ENCODE results near the gene R3HCC1L.

R3HCC1L gene

DNA sequence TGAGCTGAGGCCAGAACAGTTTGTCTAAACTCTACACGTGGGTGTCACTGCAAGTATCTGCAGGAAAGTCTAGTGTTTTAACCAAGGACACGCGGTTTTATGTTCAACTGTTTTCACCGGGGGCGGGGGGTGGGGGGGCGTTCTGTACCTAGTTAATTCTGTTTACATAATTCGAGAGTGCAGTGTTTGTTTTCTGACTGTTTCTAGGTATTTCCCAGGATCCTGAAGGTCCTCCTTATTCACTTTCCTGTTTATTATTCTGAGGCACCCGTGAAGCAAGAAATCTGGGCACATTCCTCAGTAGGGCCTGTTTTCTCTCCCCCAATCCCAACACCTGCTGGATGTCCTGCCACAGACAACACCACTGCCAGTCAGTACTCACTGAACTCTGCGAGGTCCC lies 125.9 kb downstream of the R3HCC1L start:
- DNase-seq (ENCODE audit: low read depth) = no peak

DNA sequence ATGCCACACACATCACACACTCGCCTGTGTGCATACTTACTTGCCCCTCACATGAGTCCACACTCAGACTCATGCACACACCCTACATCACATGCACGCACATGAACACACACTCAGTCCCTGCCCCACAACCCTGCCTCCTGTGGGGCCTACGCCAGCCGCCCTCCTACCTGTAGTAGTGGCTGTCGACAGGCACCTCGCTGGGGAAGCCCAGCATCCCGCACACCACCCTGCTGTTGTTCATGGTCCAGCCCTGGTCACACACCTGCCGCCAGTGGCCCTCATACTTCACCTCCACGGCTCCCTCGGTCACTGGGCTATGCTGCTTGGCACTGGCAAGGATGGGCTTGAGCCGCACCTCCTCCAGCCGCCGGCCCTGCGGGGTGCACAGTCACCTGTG lies 126.3 kb downstream of the R3HCC1L start:
- no peak for DNase-seq (ENCODE audit: low read depth)

DNA sequence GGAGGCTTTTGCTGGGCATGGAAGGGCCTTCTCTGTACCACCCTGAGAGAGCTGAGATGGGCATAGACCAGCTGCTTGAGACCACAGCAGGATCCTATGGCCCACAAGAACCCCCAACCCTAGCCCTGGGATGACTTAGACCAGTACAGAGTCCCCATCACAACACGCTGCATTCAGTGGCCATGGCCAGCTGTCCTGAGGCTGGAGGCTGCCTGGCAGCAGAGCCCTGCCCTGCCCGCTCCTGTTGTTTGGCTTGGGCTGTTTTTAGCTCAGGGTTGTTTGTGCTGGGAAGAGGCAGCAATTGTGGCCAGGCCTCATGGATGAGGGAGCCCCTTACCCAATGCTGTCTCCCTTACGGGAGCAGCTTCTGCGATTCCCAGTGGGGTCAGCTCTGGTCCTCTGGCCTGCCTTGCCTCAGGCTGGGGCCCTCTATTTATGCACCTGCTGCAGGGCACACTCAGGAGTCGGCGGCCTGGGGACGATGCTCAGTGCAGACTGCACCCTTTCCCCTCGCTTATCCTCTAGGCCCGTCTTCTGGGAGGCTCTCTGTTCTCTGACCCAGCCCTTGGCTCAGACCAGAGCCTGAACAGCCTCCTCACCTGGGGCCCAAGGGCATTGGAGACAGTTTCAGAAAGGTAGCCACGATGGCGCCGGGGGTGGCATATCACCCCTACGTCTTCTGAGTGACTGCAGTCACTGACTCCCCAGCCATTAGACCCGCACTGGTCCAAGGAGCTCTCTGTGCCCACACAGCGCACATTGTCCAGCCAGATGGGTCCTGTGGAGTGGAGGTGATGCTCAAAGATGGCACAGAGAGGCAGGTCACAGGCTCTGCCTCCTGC lies 127.2 kb downstream of the R3HCC1L start:
- DNase-seq (ENCODE audit: low read depth) = no peak

DNA sequence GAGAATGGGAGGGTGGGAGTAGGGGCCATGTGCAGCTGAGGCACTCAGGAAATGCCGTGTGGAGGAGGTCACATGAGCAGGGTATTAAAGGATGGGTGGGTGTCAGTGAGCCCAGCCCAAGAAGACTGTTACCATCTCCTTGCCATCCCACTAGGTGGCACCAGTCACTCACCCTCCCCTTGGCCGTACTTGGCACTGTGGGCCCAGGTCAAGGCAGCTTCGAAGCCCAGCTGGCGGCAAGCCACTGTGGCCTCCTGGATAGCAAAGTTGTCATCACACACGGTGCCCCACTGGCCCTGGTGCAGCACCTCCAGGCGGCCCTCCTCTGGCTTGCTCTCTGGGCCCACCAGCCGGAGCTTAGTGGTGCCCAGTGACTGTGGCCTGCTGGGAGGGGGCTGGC lies 128.1 kb downstream of the R3HCC1L start:
- DNase-seq (ENCODE audit: low read depth) = peak; percentile 52

DNA sequence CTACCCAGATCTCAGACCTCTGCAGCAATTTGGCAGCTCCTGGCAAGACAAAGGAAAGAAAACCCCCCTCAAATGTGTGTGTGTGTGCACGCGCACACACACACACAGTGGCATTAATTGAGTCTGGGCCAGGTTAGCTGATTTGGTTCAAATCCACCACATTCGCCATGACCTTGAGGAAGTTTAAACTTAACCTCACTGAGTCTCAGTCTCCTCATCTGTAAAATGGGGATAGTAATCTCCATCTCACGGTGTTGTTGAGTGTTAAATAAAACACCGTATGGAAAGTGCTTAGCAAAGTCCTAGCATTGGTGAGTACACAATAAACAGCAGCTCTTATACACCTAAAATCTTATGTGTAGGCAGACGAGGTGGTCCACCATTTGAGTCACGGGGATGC lies 128.6 kb downstream of the R3HCC1L start:
- DNase-seq (ENCODE audit: low read depth) = no peak

DNA sequence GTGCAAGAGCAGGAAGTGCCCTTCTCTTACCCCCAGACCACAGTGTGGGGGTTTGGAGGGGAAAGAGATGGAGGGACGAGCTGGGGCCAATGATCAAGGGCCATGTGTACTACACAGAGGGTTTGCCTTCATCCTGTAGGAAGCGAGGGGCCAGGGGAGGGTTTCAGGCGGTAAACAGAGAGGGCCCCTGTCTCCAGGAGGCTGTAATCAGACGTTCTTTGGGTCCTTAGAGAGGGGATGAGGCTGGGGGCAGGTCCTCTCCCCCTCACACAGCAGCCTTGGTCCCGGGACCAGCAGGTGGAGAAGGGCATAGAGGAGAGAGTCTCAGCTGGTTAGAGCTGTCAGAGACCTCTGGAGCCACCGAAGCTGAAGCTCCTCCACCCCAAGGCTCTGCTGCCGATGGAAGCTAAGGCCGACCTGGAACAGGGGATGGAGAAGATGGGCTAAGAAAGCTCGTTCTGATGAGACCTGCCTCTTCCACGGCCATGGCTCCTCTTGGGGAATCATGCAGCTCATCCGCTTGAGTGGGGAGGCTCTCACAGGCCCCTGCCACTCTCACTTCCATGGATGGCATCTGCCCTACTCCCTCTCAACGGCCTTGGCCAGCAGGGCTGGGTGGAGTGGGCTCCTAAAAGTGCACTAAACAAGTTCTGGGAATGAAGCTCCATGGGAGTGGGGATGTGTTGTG lies 130.1 kb downstream of the R3HCC1L start:
- DNase-seq (ENCODE audit: low read depth) = no peak

DNA sequence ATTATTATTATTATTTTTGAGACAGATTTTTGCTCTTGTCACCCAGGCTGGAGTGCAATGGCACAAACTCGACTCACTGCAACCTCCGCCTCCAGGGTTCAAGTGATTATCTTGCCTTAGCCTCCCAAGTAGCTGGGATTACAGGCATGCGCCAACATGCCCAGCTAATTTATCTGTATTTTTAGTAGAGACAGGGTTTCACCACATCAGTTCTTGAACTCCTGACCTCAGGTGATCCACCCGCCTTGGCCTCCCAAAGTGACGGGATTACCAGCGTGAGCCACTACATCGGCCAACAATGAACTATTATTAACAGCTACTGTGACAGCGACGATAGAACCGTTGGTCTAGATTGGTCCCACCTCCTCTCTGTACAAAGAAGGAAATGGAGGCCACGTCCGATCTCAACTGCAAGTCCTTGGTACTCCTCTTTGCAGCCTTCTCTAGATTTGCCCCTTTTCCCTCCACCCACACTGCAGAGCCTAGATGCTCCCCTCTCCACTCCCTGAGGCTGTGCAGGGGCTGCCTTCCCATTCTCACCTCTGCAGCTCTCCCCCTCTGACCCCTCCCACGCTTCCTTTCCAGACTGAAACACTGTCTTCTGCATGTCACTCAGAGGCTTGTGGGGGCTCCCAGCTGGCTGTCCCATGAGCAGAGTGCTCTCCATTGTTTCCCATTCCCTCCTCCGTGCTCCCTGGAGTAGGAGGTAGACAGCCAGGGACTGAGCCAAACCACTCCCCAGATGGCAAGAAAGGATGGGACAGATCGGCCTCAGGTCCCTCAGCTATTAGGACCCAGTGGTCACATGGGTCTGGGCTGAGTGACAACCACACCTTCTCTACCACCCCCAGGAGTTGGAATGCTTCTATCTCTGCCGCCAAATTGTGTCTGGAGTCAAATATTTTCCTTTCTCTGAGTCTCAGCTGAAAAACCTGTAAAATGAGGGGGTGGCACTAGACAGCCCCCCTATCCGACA lies 131.2 kb downstream of the R3HCC1L start:
- no peak for DNase-seq (ENCODE audit: low read depth)

DNA sequence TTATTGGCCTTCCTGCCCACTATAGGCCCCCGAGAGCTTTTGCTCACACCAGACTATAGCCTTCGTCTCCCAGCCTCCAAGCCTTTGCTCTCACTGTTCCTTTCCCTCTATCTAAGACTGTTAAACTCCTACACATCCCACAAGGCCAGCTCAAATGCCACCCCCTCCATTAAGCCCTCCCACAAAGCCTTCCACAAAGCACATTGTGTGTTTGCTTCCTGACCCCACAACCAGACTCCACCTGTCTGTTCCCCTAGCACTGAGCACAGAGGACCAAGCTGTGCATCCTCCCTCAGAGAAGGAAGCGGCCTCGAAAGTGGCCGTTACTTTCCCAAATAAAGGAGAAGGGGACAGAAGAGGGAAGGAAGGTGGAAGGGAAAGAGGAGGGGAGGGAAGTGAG lies 132.2 kb downstream of the R3HCC1L start:
- no peak for DNase-seq (ENCODE audit: low read depth)

DNA sequence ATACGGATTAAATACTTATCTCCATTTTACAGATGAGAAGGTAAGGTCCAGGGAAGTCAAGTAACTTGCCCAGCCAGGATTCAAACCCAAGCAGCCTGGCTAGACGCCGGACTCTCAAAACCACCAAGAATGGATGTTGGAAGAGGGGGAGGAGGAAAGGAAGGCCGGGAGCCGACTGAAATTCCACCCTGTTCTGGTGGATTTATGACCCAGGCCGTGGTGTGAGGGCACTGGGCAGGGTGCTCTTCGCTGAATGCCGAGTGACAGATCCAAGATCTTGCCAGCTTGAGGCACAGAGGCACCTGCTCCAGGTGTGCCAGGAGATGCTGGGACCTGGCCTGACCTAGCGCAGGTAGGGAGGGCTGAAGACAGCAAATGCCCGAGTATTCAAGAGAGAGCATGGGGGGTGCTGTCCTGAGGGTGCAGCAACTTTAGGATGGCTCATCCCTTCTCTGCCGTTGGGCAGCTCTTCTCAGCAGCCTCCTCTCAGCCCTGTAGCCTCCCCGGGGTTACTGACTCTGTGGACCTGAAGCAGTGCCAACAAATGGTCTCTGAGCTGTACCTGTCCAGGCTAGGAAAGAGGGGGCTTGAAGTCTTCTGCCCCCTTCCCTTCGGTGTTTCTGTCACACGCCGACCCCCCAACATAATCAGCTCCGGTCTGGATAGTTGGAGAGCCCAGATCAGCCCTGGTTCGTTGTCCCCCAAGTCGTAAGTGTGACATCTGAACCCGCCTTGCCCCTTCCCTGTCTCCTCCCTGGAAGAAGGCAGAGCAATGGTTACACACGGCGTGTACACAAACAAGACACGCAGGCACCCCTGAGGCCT lies 132.8 kb downstream of the R3HCC1L start:
- no peak for DNase-seq (ENCODE audit: low read depth)

DNA sequence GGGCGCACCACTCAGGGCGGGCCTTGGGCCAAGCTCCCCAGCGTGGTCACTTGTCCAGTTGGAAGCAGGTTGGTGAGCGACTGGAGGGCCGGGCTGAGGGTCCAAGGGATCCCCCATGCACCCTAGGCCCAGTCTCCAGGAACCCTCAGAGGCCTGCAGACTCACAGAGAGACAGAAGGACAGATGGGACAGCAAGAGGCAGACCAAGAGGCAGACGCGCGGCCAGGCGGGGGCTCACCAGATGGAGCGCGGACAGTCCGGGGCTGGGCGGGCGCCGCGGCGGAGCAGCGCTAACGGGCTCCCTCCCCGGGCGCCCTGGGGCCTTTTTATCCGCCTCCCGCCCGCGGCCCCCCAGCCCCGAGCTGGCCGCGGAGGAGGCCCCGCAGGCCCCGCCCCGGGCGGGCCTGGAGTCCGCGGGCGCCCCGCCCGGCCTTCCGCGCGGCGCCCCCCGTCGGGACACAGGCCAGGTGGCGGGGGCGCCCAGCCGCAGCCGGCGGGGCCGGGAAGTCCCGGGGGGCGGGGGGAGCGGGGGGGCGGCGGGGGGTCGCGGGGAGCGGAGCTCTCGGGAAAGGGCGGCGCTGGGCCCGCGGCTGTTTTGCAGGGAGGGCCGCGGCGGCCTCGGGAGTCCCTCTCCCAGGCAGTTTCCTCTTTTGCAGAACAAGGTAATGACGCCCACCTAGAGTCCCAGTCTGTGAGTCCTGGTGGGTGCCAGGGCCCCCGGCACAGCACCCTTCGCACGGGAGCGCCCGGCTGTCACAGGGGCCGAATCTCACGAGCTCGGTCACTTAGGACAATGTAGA lies 133.6 kb downstream of the R3HCC1L start, which contains the start of gene LOXL4:
LOXL4 (minus strand) TSS at position 301 of the 800 bp plus-strand sequence. CDS start 5,175 bp downstream, outside the sequence.
- peak; percentile 50 for DNase-seq (ENCODE audit: low read depth)

DNA sequence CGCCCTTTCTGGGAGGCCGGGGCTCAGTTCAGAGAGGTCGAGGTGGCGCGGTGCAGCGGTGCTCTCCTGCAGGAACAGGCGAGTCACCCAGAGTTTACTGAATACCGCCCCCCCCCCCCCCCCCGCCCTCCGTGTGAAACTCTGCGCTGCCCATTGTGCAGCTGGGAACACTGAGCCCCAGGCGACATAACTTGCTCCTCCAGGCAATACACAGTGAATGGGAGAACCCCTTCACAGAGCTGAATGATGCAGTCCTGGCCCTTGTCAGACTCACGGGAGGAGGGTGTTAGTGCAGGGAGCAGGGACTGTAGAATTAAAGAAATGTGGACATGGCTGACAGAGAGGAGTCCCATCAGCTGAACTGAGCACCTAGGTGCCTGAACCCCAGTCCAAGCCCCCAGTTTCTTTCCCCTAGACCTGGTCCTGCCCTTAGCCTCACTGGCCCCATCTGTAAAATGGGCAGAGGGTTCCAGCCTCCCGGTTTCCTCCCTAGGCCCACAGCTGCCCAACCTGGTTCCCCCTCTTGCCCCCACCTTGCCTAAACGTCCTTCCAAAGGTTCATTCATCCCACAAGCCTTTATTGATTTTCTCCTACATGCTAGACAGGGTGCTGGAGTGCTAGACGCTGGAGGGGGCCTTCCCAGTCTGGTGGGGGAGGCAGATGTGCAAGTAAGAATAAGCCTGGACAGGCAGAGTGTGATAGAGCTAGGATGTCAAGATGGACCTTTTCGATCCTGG lies 134.4 kb downstream of the R3HCC1L start:
- DNase-seq (ENCODE audit: low read depth) = peak; percentile 36

DNA sequence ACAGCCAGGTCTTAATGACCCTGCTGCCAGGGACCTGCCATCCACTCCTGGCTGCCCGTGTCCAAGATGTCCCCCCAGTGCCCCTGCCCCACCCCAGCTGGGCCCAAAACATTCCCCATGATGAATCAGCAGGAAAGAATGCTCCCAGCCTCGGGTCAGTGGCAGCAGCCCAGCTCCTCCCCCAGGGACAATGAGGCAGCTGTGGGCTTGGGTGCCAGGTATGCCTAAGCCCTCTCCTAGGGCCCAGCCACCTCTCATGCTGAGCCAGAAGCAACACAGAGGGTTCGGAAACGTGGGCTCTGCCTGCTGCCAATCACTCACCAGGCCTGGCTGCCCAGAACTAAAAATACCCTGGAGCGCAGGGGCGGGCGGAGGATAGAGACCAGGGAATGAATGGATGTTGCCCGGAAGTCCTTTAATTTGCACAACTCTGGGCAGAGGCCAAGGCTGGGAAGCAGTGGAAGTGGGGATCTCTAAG lies 135.0 kb downstream of the R3HCC1L start:
- DNase-seq (ENCODE audit: low read depth) = peak; percentile 91

DNA sequence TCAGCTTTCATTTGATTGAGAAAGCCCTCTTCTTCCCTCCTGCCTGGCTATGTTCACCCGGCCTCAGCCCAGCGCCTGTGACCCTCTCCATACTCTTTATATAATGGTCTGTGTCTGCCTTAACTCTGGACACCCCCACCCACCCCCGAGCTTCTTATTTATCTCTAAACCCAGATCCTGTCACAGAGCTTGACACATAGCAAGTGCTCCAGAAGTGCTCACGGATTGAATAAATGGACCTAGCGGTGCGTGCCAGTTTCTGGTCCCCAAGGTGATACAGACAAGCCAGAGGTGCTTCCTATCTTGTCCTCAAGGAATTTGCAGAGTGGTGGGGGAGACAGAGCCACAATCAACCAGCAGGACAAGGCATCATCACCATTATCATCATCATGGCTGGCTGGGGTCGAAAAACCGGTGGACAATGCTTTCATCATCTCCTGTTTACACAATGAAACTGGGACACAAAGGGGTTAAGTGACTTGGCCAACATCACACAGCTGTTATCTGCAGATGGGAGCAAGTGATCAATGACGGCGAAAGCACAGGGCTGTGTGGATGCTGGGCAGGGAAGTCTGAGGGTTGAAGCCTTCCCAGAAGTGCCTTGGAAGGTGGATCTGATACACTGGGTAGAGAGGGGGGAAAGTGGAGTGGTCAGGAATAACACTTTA lies 135.8 kb downstream of the R3HCC1L start:
- DNase-seq (ENCODE audit: low read depth) = no peak

DNA sequence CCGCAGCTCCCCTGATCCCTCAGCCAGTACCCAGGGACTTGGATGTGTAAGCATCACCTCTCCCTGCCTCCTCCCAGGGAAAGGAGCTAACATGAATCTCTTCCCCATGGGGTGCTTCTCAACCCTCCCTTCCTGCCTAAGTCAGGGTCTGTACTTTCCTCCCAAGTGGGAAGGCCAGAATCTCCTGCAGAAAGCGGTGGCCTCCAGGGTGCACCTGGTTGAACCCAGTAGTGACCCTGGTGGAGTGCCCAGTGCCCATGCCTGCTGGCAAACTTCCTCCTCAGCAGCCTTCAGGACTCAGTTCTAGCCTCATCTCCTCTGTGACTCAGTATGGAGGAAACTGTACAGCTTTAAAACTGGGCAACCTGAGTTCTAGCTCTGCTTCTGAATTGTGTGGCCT lies 136.3 kb downstream of the R3HCC1L start:
- DNase-seq (ENCODE audit: low read depth) = no peak

DNA sequence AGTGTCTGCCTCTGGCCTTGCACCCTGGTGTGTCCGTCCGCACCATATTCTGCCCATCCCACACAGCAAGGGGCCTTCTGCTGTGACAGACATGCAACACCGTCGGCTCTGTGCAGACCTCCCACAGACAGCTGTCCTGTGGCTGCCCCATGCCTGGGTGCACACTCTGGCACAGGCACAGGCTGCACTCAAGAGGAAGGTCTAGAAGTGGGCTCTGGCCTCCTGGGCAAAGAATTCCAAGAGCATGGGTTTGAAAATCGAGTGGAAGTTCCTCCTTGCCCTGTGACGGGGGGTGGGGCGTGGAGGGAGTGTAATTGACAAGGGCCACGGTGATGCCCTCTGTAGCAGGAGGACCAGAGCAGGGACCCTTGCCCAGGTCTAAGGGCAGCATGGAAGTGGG lies 137.8 kb downstream of the R3HCC1L start:
- no peak for DNase-seq (ENCODE audit: low read depth)

DNA sequence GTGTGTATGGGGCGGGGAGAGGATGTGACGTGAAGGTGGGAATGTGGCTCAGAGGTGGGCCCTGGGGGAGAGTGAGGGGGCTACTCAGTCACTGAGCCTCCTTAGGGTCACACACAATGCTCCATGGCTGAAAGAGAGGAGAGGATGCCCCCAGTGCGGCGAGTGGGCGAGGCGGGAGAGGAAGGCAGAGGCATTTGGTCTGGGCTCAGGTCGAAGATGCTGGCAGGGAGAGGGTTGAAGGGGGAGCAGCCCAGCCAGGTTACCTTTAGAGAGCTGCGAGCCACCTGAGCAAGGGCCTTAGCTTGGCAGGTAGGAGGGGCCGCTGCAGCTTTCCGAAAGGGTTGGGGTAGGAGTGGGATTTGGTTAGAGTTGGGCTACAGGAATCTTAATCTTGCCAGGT lies 138.2 kb downstream of the R3HCC1L start:
- DNase-seq (ENCODE audit: low read depth) = no peak

DNA sequence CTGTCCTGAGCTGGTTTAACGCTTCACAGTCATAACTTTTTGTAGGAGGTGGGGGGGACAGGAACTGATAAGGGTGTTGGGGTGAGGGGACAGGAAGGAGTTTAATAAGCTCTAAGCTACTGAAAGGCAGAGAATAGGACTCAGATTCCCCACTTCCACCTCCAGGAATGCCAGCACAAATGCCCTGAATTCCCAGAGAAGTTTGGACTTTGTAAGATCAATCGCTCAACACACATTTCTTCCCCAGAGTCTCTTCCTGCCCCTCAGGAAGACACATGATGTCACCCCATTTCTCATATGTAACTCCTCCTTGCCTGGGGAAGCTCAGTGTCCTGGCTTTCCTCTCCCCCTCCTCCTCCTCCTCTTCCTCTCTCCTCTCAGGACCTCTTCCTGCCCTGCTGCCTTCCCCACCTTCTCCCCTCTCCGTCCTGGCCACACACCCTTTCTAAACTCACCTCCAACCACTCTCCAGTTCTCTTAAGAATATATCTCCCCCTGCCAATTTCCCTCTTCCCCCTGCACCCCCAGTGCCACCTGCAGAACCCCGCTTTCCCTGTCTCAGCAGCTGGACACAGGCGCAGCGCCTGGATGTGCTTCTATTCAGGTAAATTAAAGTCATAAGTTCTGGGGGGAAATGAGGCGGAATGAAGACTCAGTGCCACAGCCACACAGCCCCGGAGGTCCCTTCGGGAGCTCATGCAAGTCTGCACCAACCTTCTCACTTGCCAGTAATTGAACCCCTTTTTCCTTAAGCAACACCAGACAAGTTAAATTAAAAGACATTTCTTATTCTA lies 138.8 kb downstream of the R3HCC1L start:
- DNase-seq (ENCODE audit: low read depth) = peak; percentile 40

DNA sequence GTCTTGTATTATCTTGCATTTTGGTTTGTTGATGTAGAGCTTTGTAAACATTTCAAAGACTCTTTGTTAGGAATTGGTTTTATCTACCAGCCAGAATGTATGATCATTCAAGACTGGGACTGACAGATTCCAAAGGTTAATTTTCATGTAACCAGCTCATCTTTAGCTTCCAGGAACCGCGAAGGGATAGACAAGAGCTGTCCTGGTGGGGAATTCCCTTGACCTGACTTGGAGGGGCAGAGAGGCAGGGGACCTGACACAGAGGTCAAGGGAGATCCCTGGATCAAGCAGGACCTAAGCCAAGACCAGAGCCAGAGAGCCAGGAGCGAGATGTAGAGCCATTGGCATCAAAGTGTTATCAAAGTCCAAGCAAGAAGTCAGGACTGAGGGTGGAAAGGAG lies 140.1 kb downstream of the R3HCC1L start:
- no peak for DNase-seq (ENCODE audit: low read depth)
